Breast epithelium (tissue), 4 donors: ENCODE data around the gene NODAL. TPM values are rescaled to one million over a fixed set of nuclear protein-coding genes. Genes with fewer than 3 reads are reported as not detected.

Source experiments
- DNase-seq, 2 donors: peaks; one replicate each; pipeline ENCODE4 v3.0.0-alpha.2; 2019; ENCODE audit warnings: low spot score in 2 of 2
- H3K27ac ChIP-seq, 2 donors: fragments of 200-600 bp; sonication (generic) in 1 of 2; one replicate each; pipeline ENCODE4 v1.5.1; 2016 to 2019; ENCODE audit warnings: mild to moderate bottlenecking in 1 of 2
- H3K27me3 ChIP-seq, 2 donors: fragments of 200-600 bp; sonication (generic) in 1 of 2; one replicate each; pipeline versions ENCODE4 v1.5.1 to v1.6.0; 2017 to 2019; ENCODE audit warnings: control low read depth in 1 of 2, mild to moderate bottlenecking in 1 of 2
- H3K36me3 ChIP-seq: fragments of 200-600 bp; one replicate; pipeline ENCODE4 v1.5.1; 2019
- H3K4me1 ChIP-seq, 2 donors: fragments of 200-600 bp; sonication (generic); one replicate each; pipeline ENCODE4 v1.5.1; 2016 to 2019; ENCODE audit warnings: control low read depth in 1 of 2
- H3K4me3 ChIP-seq, 3 donors: fragments of 200-600 bp; sonication (generic); 1 replicate in 2 of 3; 2 replicates in 1 of 3; pipeline ENCODE4 v1.5.1; 2016 to 2019; ENCODE audit warnings: mild to moderate bottlenecking in 3 of 3, moderate library complexity in 2 of 3
- H3K9me3 ChIP-seq, 2 donors: fragments of 200-600 bp; sonication (generic) in 1 of 2; one replicate each; pipeline ENCODE4 v1.5.1; 2016 to 2019; ENCODE audit warnings: control low read depth in 1 of 2
- POLR2A ChIP-seq: fragments of 450-650 bp; IDR thresholded peaks from one replicate; pipeline ENCODE4 v1.6.1; 2016; ENCODE audit warnings: antibody characterized with exemption, mild to moderate bottlenecking, moderate library complexity
- POLR2AphosphoS5 ChIP-seq, 3 donors: sonication (generic); formaldehyde crosslinking; IDR thresholded peaks; one replicate each; pipeline ENCODE4 v1.6.1; 2017; ENCODE audit warnings: antibody characterized with exemption in 3 of 3
- intact Hi-C: fragments of 100-400 bp; cut with DNase I; formaldehyde crosslinking; loops from one replicate; pipeline ENCODE4 v1.15.1; 2023; ENCODE audit warnings: low total_unique reads
- total RNA-seq, 3 donors: library from RNA; depleted of rRNA; stranded (reverse); fragments of >200 nt; gene quantifications; one replicate each; pipeline ENCODE4 v1.1.0, GENCODE V29; 2016
- TF ChIP-seq, protein P1 (sequence below), 3 donors: fragments of 450-650 bp; IDR thresholded peaks; one replicate each; pipeline ENCODE4 v1.5.1; 2016 to 2017; ENCODE audit warnings: antibody characterized with exemption in 3 of 3, mild to moderate bottlenecking in 3 of 3, moderate library complexity in 3 of 3

The NODAL gene
- total RNA-seq, 3 donors from 2014 or later: not detected

DNA sequence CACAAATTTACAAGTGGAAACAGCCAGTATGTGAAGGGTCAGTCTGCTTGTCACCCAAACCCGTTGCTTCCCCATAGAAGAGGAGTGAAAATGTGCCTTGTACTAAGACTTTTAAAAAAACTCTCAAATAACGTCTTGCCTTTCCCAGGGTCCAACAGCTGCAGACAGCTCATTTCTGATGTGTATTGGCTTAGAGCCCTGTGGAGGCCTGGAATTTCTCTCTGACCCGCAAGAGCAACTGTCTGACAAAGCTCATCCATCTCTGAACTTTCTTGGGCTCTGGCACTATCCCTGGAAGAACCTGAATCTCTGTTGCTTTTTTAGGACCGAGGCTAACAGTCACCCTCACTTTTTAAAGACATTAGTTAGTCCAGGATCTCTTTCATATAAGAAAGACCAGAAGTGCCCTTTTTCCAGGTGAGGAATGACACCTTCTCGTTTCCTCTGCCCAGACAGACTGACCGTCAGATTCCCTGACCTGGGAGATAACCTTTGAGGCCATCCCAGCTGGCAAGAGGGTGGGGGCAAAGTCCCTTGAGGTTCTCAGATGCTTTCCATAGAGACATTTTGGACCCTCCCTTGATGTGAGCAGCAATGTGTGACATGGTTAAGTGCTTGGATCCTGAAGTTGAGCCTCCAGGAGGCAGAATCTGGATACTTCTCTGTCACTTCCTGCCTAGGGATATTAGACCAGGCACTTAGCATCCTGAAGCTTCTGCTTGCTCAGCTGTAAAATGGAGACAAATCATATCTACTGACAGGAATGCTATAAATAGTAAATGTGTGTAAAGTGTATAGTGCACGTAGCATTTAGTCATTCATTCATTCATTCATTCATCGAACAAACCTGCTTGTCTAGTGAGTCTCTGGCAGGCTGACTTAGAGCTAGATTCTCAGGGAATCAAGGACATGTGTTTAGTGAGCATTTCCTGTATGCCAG is 4.5 kb upstream of the NODAL start:
- peaks cover 5% of the 10 kb centered on the region in 2 donors for H3K4me1 ChIP-seq
- H3K9me3 ChIP-seq: no peaks in the 10 kb centered on the region
- DNase-seq: no peak
- peaks cover 0 to 16% of the 10 kb centered on the region in 2 donors for H3K27me3 ChIP-seq
- no peaks in the 10 kb centered on the region for H3K36me3 ChIP-seq
- no peak overlapping the region for H3K4me3 ChIP-seq
- H3K27ac ChIP-seq: no peak overlapping the region
- no peak for TF ChIP-seq POLR2A
- TF ChIP-seq, protein P1, sequence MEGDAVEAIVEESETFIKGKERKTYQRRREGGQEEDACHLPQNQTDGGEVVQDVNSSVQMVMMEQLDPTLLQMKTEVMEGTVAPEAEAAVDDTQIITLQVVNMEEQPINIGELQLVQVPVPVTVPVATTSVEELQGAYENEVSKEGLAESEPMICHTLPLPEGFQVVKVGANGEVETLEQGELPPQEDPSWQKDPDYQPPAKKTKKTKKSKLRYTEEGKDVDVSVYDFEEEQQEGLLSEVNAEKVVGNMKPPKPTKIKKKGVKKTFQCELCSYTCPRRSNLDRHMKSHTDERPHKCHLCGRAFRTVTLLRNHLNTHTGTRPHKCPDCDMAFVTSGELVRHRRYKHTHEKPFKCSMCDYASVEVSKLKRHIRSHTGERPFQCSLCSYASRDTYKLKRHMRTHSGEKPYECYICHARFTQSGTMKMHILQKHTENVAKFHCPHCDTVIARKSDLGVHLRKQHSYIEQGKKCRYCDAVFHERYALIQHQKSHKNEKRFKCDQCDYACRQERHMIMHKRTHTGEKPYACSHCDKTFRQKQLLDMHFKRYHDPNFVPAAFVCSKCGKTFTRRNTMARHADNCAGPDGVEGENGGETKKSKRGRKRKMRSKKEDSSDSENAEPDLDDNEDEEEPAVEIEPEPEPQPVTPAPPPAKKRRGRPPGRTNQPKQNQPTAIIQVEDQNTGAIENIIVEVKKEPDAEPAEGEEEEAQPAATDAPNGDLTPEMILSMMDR (IDR thresholded peaks at IDR 0.05): no peak
- no peak for TF ChIP-seq POLR2AphosphoS5 (IDR thresholded peaks at IDR 0.05)
- intact Hi-C loops: no loop called here

DNA sequence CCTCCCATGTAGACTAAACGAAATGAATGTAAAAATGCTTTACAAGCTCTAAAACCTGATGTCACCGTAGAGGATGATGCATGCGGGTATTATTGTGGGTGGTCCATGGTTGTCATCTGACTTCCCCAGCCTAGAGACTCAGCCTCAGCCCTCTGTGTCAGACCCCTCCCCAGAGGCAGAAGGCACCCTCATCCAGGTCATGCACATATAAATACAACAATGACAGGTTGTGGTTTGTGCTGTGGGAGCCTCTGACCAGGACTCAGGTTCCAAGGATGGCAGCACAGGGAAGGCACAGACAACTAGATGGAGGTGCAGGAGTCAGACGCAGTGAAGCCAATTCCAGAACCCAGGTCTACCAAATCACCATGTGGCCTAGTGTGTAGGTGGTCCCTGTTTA is 3.3 kb upstream of the NODAL start:
- Histone ChIP-seq H3K36me3 (no peaks in the 10 kb centered on the region), H3K9me3 (no peaks in the 10 kb centered on the region), H3K4me1 (peaks cover 5 to 10% of the 10 kb centered on the region in 2 donors), H3K27ac (no peak overlapping the region), H3K4me3 (no peak overlapping the region), H3K27me3 (peaks cover 0 to 29% of the 10 kb centered on the region in 2 donors)
- intact Hi-C loops: no loop called here
- DNase-seq: no peak
- TF ChIP-seq POLR2A (no peak), POLR2AphosphoS5 (IDR thresholded peaks at IDR 0.05) (no peak)
- TF ChIP-seq, protein P1 (IDR thresholded peaks at IDR 0.05): no peak

DNA sequence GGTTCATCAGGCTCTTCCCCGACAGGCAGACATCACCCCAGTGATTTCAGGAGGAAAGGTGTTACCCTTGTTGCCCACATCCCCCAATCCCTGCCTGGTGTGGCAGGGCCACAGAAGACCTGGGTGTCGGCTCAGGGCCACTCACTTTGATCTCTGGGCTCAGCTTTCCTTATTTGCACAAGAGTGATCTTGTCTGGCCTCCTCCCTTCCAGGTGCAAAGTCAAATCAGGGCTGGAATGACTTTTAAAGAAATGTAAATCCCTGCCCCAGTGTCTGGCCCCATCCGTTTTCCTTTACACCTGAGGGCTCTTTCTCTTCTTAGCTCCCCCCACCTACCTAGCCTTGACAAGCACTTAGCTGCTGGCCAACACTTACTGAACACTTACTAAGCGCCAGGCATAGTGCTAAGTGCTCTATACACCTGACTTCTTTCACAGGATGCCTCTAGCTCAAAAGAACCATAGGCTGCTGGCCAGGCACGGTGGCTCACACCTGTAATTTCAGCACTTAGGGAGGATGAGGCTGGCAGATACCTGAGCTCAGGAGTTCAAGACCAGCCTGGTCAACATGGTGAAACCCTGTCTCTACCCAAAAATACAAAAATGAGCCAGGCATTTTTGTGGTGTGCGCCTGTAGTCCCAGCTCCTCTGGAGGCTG is 979 bp upstream of the NODAL start:
- H3K27me3 ChIP-seq: peaks cover 0 to 34% of the 10 kb centered on the region in 2 donors
- no peaks in the 10 kb centered on the region for H3K36me3 ChIP-seq
- H3K9me3 ChIP-seq: no peaks in the 10 kb centered on the region
- DNase-seq: no peak
- TF ChIP-seq, protein P1 (IDR thresholded peaks at IDR 0.05): no peak
- TF ChIP-seq POLR2A (no peak), POLR2AphosphoS5 (IDR thresholded peaks at IDR 0.05) (no peak)
- H3K27ac ChIP-seq: no peak overlapping the region
- peaks cover 5 to 10% of the 10 kb centered on the region in 2 donors for H3K4me1 ChIP-seq
- no peak overlapping the region for H3K4me3 ChIP-seq
- intact Hi-C loops: no loop called here

DNA sequence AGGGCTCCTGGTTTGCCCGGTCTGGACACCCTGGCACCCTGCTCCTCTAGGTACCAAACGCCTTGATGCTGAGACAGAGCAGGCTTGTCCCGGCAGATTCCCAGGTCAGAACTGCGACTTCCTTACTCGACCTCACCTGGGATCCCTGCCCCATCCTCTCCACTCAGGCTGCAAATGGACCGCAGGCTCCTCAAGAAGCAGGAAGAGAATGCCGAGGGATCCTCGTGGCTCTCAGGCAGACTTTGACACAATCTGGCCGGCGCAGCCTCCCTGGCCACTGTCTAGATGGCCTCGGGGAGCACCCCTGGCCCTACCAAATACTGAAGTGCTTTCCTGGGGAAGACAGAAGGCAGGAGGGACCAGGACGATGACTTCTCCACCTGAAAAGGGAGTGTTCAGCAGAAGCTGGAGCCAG is 421 bp upstream of the NODAL start:
- Histone ChIP-seq H3K27me3 (peaks cover 0 to 34% of the 10 kb centered on the region in 2 donors), H3K9me3 (no peaks in the 10 kb centered on the region), H3K36me3 (no peaks in the 10 kb centered on the region), H3K27ac (no peak overlapping the region), H3K4me1 (peaks cover 5 to 10% of the 10 kb centered on the region in 2 donors), H3K4me3 (peak overlapping the region in 1 of 3 donors; percentile 61)
- intact Hi-C loops: no loop called here
- no peak for DNase-seq
- TF ChIP-seq POLR2AphosphoS5 (IDR thresholded peaks at IDR 0.05) (no peak), POLR2A (no peak)
- TF ChIP-seq, protein P1 (IDR thresholded peaks at IDR 0.05): no peak
